ENCODE measurements around the gene UBE3C.

The UBE3C gene

GRCh38 chr7:157140511-157140905 lies 1.8 kb downstream of the UBE3C start:
- TF ChIP-seq CTCF (IDR thresholded peaks at IDR 0.05; ENCODE audit: low read depth, low read length): no peak
- DNase-seq (ENCODE audit: low read depth in 2 of 2): no peak
- peak overlapping the region in 1 of 2 donors; percentile 71 for H3K4me3 ChIP-seq (replicated peaks in 1 of 2; ENCODE audit: low read depth in 2 of 2, low read length in 2 of 2)

GRCh38 chr7:157141525-157142060 lies 2.9 kb downstream of the UBE3C start:
- H3K4me3 ChIP-seq (replicated peaks in 1 of 2; ENCODE audit: low read depth in 2 of 2, low read length in 2 of 2): no peak overlapping the region
- DNase-seq (ENCODE audit: low read depth in 2 of 2): no peak
- no peak for TF ChIP-seq CTCF (IDR thresholded peaks at IDR 0.05; ENCODE audit: low read depth, low read length)

GRCh38 chr7:157143788-157144187 lies 5.1 kb downstream of the UBE3C start:
- no peak for DNase-seq (ENCODE audit: low read depth in 2 of 2)
- no peak overlapping the region for H3K4me3 ChIP-seq (replicated peaks in 1 of 2; ENCODE audit: low read depth in 2 of 2, low read length in 2 of 2)
- no peak for TF ChIP-seq CTCF (IDR thresholded peaks at IDR 0.05; ENCODE audit: low read depth, low read length)

GRCh38 chr7:157149317-157149716 lies 10.6 kb downstream of the UBE3C start:
- TF ChIP-seq CTCF (IDR thresholded peaks at IDR 0.05; ENCODE audit: low read depth, low read length): no peak

GRCh38 chr7:157150882-157151281 lies 12.2 kb downstream of the UBE3C start:
- H3K4me3 ChIP-seq (replicated peaks in 1 of 2; ENCODE audit: low read depth in 2 of 2, low read length in 2 of 2): no peak overlapping the region
- peak; percentile 28 to 53 for DNase-seq (ENCODE audit: low read depth in 2 of 2)
- TF ChIP-seq CTCF (IDR thresholded peaks at IDR 0.05; ENCODE audit: low read depth, low read length): no peak

More at GRCh38 chr7:157149317-157149716, 10.6 kb downstream of the UBE3C start:
- H3K4me3 ChIP-seq (replicated peaks in 1 of 2; ENCODE audit: low read depth in 2 of 2, low read length in 2 of 2): no peak overlapping the region
- DNase-seq (ENCODE audit: low read depth in 2 of 2): no peak

GRCh38 chr7:157151626-157152339 lies 13.1 kb downstream of the UBE3C start:
- TF ChIP-seq CTCF (IDR thresholded peaks at IDR 0.05; ENCODE audit: low read depth, low read length): no peak
- DNase-seq (ENCODE audit: low read depth in 2 of 2): no peak
- no peak overlapping the region for H3K4me3 ChIP-seq (replicated peaks in 1 of 2; ENCODE audit: low read depth in 2 of 2, low read length in 2 of 2)

Measured in cardiac fibroblast (primary cell).